Mammary epithelial cell (primary cell): ENCODE data around the gene GFI1.

Experiments
- CTCF ChIP-seq, 2 donors: IDR thresholded peaks in 1 of 2; conservative IDR thresholded peaks in 1 of 2; 2 replicates each; pipeline ENCODE4 v1.5.1; 2011 to 2012; ENCODE audit warnings: inconsistent platforms in 2 of 2, low read length in 2 of 2, mild to moderate bottlenecking in 2 of 2, control low read depth in 1 of 2, low read depth in 1 of 2; ENCODE audit not compliant: insufficient read depth in 1 of 2; ENCODE audit errors: extremely low read depth in 1 of 2
- EZH2 ChIP-seq: IDR thresholded peaks from 2 replicates; pipeline ENCODE4 v1.6.1; 2012; ENCODE audit warnings: low read length, inconsistent platforms, borderline replicate concordance

GRCh38 chr1:92443893-92444292, 42.8 kb downstream of the GFI1 start:
- no peak for TF ChIP-seq CTCF (conservative IDR thresholded peaks at IDR 0.05 in 1 of 2, IDR thresholded peaks at IDR 0.05 in 1 of 2; ENCODE audit: extremely low read depth in 1 of 2, insufficient read depth in 1 of 2, low read depth in 1 of 2, low read length in 2 of 2)
- TF ChIP-seq EZH2: no peak
